SK-N-SH (cell line): Measurements from ENCODE around the gene F13B. TPM values are rescaled to one million over a fixed set of nuclear protein-coding genes. Genes with fewer than 3 reads are reported as not detected.

Experiments
- CTCF ChIA-PET: fragments of 300-600, 350-600 bp; formaldehyde crosslinking; extraction: SDS; loops from one replicate; lab custom pipeline; 2021; lab: Yijun Ruan, JAX
- POLR2A ChIA-PET: fragments of 350-600 bp; sonication (Branson Sonifier 250); formaldehyde crosslinking; extraction: SDS; loops from one replicate; lab custom pipeline; 2020; ENCODE audit warnings: antibody characterized with exemption, inconsistent platforms; lab: Yijun Ruan, JAX
- DNase-seq: peaks from one replicate; pipeline ENCODE4 v3.0.0; 2012
- H2AFZ ChIP-seq: fragments of 200-600 bp; sonication (generic); 2 replicates; pipeline ENCODE4 v1.8.1; 2016; ENCODE audit warnings: antibody characterized with exemption, mild to moderate bottlenecking, low read depth
- H3F3A ChIP-seq: fragments of 200-600 bp; sonication (generic); replicated peaks from 2 replicates; pipeline ENCODE3; 2016; ENCODE audit warnings: antibody characterized with exemption, mild to moderate bottlenecking; ENCODE audit not compliant: insufficient read depth
- H3K27ac ChIP-seq, 2 experiments: fragments of 200-500 bp in 1 of 2; fragments of 200-600 bp in 1 of 2; sonication (Bioruptor generic) in 1 of 2; sonication (generic), shearing (Covaris generic) in 1 of 2; 2 replicates each; pipeline versions ENCODE4 v1.5.1 to v1.6.1; 2014 to 2016; ENCODE audit warnings: low read depth in 2 of 2, inconsistent platforms in 1 of 2, low read length in 1 of 2, mild to moderate bottlenecking in 1 of 2, mixed read lengths in 1 of 2
- H3K27me3 ChIP-seq: fragments of 200-600 bp; sonication (generic), shearing (Covaris generic); 2 replicates; pipeline ENCODE4 v1.6.1; 2016; ENCODE audit warnings: mixed run types; ENCODE audit not compliant: insufficient read depth
- H3K36me3 ChIP-seq, 2 experiments: fragments of 200-500 bp in 1 of 2; fragments of 200-600 bp in 1 of 2; sonication (Bioruptor generic) in 1 of 2; sonication (generic) in 1 of 2; replicated peaks in 1 of 2; 2 replicates each; pipeline versions ENCODE3 to v1.5.1; 2014 to 2016; ENCODE audit warnings: low read length in 1 of 2, mild to moderate bottlenecking in 1 of 2; ENCODE audit not compliant: insufficient read depth in 2 of 2, control insufficient read depth in 1 of 2
- H3K4me1 ChIP-seq, 2 experiments: fragments of 200-500 bp in 1 of 2; fragments of 200-600 bp in 1 of 2; sonication (Bioruptor generic) in 1 of 2; sonication (generic), shearing (Covaris generic) in 1 of 2; 2 replicates each; pipeline versions ENCODE4 v1.5.1 to v1.6.1; 2014 to 2016; ENCODE audit warnings: low read depth in 1 of 2, low read length in 1 of 2, mixed run types in 1 of 2; ENCODE audit not compliant: insufficient read depth in 2 of 2, control insufficient read depth in 1 of 2
- H3K4me2 ChIP-seq: fragments of 200-600 bp; sonication (generic), shearing (Covaris generic); 2 replicates; pipeline ENCODE4 v1.6.1; 2017; ENCODE audit warnings: mixed run types
- H3K4me3 ChIP-seq, 2 experiments: fragments of 200-500 bp in 1 of 2; fragments of 200-600 bp in 1 of 2; sonication (Bioruptor generic) in 1 of 2; sonication (generic), shearing (Covaris generic) in 1 of 2; 2 replicates each; pipeline versions ENCODE4 v1.5.1 to v1.8.1; 2014 to 2016; ENCODE audit warnings: low read depth in 2 of 2, inconsistent platforms in 1 of 2, low read length in 1 of 2, mild to moderate bottlenecking in 1 of 2, mixed read lengths in 1 of 2, moderate library complexity in 1 of 2
- H3K79me2 ChIP-seq: fragments of 200-600 bp; sonication (generic); 2 replicates; pipeline ENCODE4 v1.8.1; 2017; ENCODE audit warnings: mild to moderate bottlenecking; ENCODE audit not compliant: insufficient read depth
- H3K9ac ChIP-seq: fragments of 200-600 bp; sonication (generic); 2 replicates; pipeline ENCODE4 v1.6.1; 2017; ENCODE audit warnings: mixed run types
- H3K9me2 ChIP-seq: fragments of 200-600 bp; sonication (generic); 2 replicates; pipeline ENCODE4 v1.6.1; 2017; ENCODE audit warnings: mixed run types
- H3K9me3 ChIP-seq: fragments of 200-600 bp; sonication (generic); 2 replicates; pipeline ENCODE4 v1.6.1; 2017; ENCODE audit warnings: mixed run types, mild to moderate bottlenecking, moderate library complexity
- H4K20me1 ChIP-seq: fragments of 200-600 bp; sonication (generic); 2 replicates; pipeline ENCODE4 v1.6.1; 2017; ENCODE audit warnings: mild to moderate bottlenecking, mixed run types; ENCODE audit not compliant: insufficient read depth
- CHD2 ChIP-seq: fragments of 150-350 bp; IDR thresholded peaks from 2 replicates; pipeline ENCODE4 v1.6.1; 2018; ENCODE audit warnings: low read length; ENCODE audit not compliant: partially characterized antibody
- ELF1 ChIP-seq: IDR thresholded peaks from 2 replicates; pipeline ENCODE4 v1.4.0; 2012
- EP300 ChIP-seq, 2 experiments: IDR thresholded peaks; 2 replicates each; pipeline versions ENCODE4 v1.4.0 to v1.6.1; 2012; ENCODE audit warnings: borderline replicate concordance in 1 of 2, low read depth in 1 of 2, low read length in 1 of 2
- EZH2phosphoT487 ChIP-seq: fragments of 200-600 bp; sonication (generic); IDR thresholded peaks from 2 replicates; pipeline ENCODE4 v1.6.1; 2017; ENCODE audit warnings: low read depth, mixed run types, mild to moderate bottlenecking, antibody characterized with exemption, moderate library complexity, borderline replicate concordance
- GABPA ChIP-seq: IDR thresholded peaks from 2 replicates; pipeline ENCODE4 v1.4.0; 2012; ENCODE audit warnings: low read depth, mild to moderate bottlenecking
- GATA2 ChIP-seq: sonication (generic); formaldehyde crosslinking; IDR thresholded peaks from 2 replicates; pipeline ENCODE4 v1.5.0; 2020; ENCODE audit warnings: mild to moderate bottlenecking, missing genetic modification reagents
- JUND ChIP-seq: IDR thresholded peaks from 2 replicates; pipeline ENCODE4 v1.4.0; 2012
- MXI1 ChIP-seq: IDR thresholded peaks from 2 replicates; pipeline ENCODE4 v1.6.1; 2012; ENCODE audit warnings: mild to moderate bottlenecking, low read depth, low read length, improper control_type of control experiment
- NFIC ChIP-seq: IDR thresholded peaks from 2 replicates; pipeline ENCODE4 v1.4.0; 2012; ENCODE audit warnings: borderline replicate concordance
- PBX3 ChIP-seq: IDR thresholded peaks from 2 replicates; pipeline ENCODE4; 2012
- POLR2AphosphoS5 ChIP-seq: IDR thresholded peaks from 2 replicates; pipeline ENCODE4 v1.6.1; 2012; ENCODE audit warnings: low read depth, low read length
- RXRA ChIP-seq: IDR thresholded peaks from 2 replicates; pipeline ENCODE4 v1.4.0; 2012; ENCODE audit warnings: low read depth, mild to moderate bottlenecking, borderline replicate concordance
- SIN3A ChIP-seq: IDR thresholded peaks from 2 replicates; pipeline ENCODE4 v1.6.1; 2012; ENCODE audit warnings: low read depth, mild to moderate bottlenecking, low read length, moderate library complexity, borderline replicate concordance
- SMC3 ChIP-seq: IDR thresholded peaks from 2 replicates; pipeline ENCODE4 v1.6.1; 2012; ENCODE audit warnings: low read depth, low read length, improper control_type of control experiment
- TCF12 ChIP-seq: IDR thresholded peaks from 2 replicates; pipeline ENCODE4 v1.4.0; 2012
- TEAD4 ChIP-seq: IDR thresholded peaks from 2 replicates; pipeline ENCODE4 v1.4.0; 2012; ENCODE audit warnings: mild to moderate bottlenecking, borderline replicate concordance; ENCODE audit not compliant: insufficient read depth
- WGBS: methylation state at CpG from one replicate; pipeline ENCODE4 v1.1.6; 2017; ENCODE audit warnings: low lambda C conversion rate; 5-methylcytosine and 5-hydroxymethylcytosine counted together
- polyA plus RNA-seq, 3 experiments: library from polyadenylated mRNA; depleted of rRNA; stranded (reverse); fragments of >200 nt; gene quantifications; 2 replicates each; pipeline ENCODE4 v1.2.3, GENCODE V29; 2012
- TF ChIP-seq, protein P1 (sequence below): IDR thresholded peaks from 2 replicates; pipeline ENCODE4 v1.6.1; 2012; ENCODE audit warnings: mild to moderate bottlenecking, low read depth, low read length, moderate library complexity
- TF ChIP-seq, protein P2 (sequence below): fragments of 200-600 bp; sonication (generic); IDR thresholded peaks from 2 replicates; pipeline ENCODE4 v1.6.1; 2017; ENCODE audit warnings: antibody characterized with exemption, mild to moderate bottlenecking, moderate library complexity

Gene F13B
- polyA plus RNA-seq, 1 of the 3 experiments (the other 2 are of a cell fraction): not detected

- CTCF ChIA-PET: no interaction called here
- no peak overlapping the region for H3K9ac ChIP-seq
- 38% methylated on average over 1 of the region's 1 CpG for WGBS
Observed at GRCh38 chr1:197073978-197074377, 6.9 kb upstream of the F13B start.

DNA sequence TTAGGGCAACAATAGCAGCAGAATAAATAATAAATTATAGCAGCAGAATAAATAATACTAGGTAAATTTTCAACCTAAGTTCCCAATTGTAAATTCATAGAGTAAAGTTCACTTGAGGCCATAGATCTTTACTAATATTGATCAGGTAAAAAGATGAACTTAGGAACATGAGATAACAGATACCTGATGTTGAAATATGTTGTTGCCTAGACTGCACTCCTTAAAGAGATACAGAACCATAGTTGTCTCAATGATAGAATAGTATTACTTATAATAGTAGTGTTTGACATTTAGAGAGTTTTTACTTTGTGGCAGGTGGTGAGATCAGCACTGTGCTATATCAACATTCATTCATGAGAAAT lies 378 bp upstream of the F13B start:
- no peak for DNase-seq
- H3K27ac ChIP-seq: no peak overlapping the region
- H2AFZ ChIP-seq: no peak overlapping the region
- no peaks in the 10 kb centered on the region; the same call in 1 of the 2 replicates for H3K9me3 ChIP-seq
- H3K79me2 ChIP-seq: no peaks in the 10 kb centered on the region
- no peaks in the 10 kb centered on the region for H3K4me1 ChIP-seq
- no peak overlapping the region for H3K4me3 ChIP-seq
- no peaks in the 10 kb centered on the region for H3K27me3 ChIP-seq
- ChIA-PET POLR2A (no interaction called here), CTCF (no interaction called here)
- no peaks in the 10 kb centered on the region for H3K36me3 ChIP-seq
- H4K20me1 ChIP-seq: no peaks in the 10 kb centered on the region
- H3K4me2 ChIP-seq: no peak overlapping the region
- H3F3A ChIP-seq: no peaks in the 10 kb centered on the region
- no peaks in the 10 kb centered on the region for H3K9me2 ChIP-seq
- H3K9ac ChIP-seq: no peak overlapping the region
- no peak for TF ChIP-seq EP300 (IDR thresholded peaks at IDR 0.05; ENCODE audit: borderline replicate concordance in 1 of 2, low read depth in 1 of 2, low read length in 1 of 2)
- no peak for TF ChIP-seq ELF1
- no peak for TF ChIP-seq TCF12
- no peak for TF ChIP-seq POLR2AphosphoS5
- TF ChIP-seq CHD2: no peak
- no peak for TF ChIP-seq TEAD4
- TF ChIP-seq PBX3: no peak
- no peak for TF ChIP-seq GABPA
- no peak for TF ChIP-seq JUND
- TF ChIP-seq SMC3: no peak
- TF ChIP-seq, protein P1, sequence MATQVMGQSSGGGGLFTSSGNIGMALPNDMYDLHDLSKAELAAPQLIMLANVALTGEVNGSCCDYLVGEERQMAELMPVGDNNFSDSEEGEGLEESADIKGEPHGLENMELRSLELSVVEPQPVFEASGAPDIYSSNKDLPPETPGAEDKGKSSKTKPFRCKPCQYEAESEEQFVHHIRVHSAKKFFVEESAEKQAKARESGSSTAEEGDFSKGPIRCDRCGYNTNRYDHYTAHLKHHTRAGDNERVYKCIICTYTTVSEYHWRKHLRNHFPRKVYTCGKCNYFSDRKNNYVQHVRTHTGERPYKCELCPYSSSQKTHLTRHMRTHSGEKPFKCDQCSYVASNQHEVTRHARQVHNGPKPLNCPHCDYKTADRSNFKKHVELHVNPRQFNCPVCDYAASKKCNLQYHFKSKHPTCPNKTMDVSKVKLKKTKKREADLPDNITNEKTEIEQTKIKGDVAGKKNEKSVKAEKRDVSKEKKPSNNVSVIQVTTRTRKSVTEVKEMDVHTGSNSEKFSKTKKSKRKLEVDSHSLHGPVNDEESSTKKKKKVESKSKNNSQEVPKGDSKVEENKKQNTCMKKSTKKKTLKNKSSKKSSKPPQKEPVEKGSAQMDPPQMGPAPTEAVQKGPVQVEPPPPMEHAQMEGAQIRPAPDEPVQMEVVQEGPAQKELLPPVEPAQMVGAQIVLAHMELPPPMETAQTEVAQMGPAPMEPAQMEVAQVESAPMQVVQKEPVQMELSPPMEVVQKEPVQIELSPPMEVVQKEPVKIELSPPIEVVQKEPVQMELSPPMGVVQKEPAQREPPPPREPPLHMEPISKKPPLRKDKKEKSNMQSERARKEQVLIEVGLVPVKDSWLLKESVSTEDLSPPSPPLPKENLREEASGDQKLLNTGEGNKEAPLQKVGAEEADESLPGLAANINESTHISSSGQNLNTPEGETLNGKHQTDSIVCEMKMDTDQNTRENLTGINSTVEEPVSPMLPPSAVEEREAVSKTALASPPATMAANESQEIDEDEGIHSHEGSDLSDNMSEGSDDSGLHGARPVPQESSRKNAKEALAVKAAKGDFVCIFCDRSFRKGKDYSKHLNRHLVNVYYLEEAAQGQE: no peak
- TF ChIP-seq NFIC: no peak

More at GRCh38 chr1:197073978-197074377, 6.9 kb upstream of the F13B start:
- no peaks in the 10 kb centered on the region for H3K36me3 ChIP-seq
- no peak for DNase-seq
- TF ChIP-seq EZH2phosphoT487: no peak
- TF ChIP-seq ELF1: no peak
- no peak for TF ChIP-seq EP300 (IDR thresholded peaks at IDR 0.05; ENCODE audit: borderline replicate concordance in 1 of 2, low read depth in 1 of 2, low read length in 1 of 2)
- TF ChIP-seq MXI1: no peak
- TF ChIP-seq GABPA: no peak
- no peak for TF ChIP-seq TEAD4
- TF ChIP-seq JUND: no peak
- TF ChIP-seq SIN3A: no peak
- no peak for TF ChIP-seq POLR2AphosphoS5
- TF ChIP-seq TCF12: no peak
- TF ChIP-seq RXRA: no peak
- TF ChIP-seq GATA2: no peak
- TF ChIP-seq, protein P2, sequence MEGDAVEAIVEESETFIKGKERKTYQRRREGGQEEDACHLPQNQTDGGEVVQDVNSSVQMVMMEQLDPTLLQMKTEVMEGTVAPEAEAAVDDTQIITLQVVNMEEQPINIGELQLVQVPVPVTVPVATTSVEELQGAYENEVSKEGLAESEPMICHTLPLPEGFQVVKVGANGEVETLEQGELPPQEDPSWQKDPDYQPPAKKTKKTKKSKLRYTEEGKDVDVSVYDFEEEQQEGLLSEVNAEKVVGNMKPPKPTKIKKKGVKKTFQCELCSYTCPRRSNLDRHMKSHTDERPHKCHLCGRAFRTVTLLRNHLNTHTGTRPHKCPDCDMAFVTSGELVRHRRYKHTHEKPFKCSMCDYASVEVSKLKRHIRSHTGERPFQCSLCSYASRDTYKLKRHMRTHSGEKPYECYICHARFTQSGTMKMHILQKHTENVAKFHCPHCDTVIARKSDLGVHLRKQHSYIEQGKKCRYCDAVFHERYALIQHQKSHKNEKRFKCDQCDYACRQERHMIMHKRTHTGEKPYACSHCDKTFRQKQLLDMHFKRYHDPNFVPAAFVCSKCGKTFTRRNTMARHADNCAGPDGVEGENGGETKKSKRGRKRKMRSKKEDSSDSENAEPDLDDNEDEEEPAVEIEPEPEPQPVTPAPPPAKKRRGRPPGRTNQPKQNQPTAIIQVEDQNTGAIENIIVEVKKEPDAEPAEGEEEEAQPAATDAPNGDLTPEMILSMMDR: no peak
- TF ChIP-seq NFIC: no peak
- no peak for TF ChIP-seq PBX3
- no peaks in the 10 kb centered on the region for H3K79me2 ChIP-seq
- no peaks in the 10 kb centered on the region for H3K27me3 ChIP-seq
- H3K4me1 ChIP-seq: no peaks in the 10 kb centered on the region
- POLR2A ChIA-PET: no interaction called here
- H2AFZ ChIP-seq: no peak overlapping the region
- H3K4me2 ChIP-seq: no peak overlapping the region
- H3K4me3 ChIP-seq: no peak overlapping the region
- H3K9me2 ChIP-seq: no peaks in the 10 kb centered on the region
- no peaks in the 10 kb centered on the region; the same call in 1 of the 2 replicates for H3K9me3 ChIP-seq
- H3K27ac ChIP-seq: no peak overlapping the region
- no peaks in the 10 kb centered on the region for H4K20me1 ChIP-seq
- H3F3A ChIP-seq: no peaks in the 10 kb centered on the region
